Activated CD4-positive, alpha-beta T cell treated with anti-CD3 and anti-CD28 coated beads for 24 hours (primary cell): ENCODE results near the gene MAML2.

ENCODE experiments used
- DNase-seq, 2 donors: peaks; one replicate each; pipeline ENCODE4 v3.0.0-alpha.2; 2020; ENCODE audit warnings: low read depth in 2 of 2

MAML2 gene

DNA sequence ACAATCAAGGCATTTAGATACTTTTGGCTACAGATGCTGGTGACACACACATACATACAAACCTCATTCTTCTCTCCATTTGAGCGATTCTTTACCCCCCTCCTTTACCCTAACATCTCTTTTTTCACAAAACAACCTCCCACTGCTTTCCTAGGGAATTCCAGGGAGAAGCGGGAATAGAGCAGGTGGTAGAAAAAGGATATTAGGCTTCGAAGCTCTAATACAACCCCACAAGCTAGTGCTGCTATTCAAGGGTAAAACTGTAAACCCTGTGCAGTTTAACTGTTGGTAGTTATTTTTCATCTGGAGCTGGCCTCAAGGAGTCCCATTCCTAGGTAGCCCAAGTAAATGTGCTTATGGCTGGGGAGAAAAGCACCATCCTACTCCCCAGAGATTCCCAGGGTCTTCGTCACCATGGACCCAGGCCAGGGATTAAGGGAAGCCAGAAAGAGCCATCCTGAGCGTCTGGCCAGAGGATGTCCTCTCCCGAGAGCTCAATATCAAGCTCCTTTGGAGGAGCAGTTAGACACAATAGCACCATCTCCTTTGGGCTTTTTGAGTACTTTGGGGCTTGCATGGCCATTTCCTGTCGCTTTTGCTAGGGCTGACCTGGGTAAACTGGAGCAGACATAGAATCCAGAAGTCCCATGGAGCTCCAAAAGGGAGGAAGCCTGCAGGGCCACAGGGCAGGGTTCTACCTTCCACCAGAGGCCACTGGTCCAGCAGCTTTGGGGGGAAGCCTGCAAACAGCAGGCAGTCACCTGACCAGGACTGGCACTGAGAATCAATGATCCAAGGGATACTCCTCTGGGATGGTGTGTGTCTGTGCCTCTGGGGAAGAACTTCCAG is 3.1 kb downstream of the MAML2 start:
- no peak for DNase-seq

DNA sequence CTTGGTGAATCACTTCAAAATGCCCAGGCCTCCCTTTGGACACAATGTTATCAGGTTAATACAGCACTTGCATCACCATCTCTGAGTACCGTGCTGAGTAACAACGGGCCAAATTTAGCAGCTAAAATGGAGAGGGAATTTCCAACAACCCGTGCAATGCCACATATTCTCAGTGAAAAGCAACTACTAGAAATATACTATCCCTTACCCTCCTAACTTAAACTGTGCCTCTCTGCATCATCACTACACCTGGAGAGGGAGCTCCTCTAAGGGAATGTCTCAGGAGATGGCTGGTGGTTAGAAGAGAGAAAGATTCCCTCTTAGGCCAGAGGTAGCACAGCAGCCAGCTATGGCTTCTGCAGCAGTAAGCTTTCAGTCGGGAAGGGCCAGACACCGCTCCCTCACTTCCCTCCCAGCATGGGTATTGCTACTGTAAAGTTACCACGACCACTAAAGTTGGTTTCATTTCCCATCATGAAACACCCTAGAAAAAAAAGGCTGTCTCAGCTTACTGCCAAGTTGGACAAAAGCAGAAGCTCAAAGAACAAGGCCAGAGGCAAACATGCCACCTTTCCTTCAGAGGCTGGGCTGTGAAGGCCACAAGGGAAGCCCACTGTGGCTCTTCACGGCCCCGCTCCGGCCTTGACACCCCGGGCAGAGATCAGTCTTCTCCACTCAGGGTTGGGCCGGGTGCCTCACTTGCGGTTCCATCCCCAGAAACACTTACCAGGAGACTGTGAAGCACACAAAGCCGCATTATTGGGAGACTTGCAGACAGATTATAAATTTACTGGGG is 3.9 kb downstream of the MAML2 start:
- no peak for DNase-seq

DNA sequence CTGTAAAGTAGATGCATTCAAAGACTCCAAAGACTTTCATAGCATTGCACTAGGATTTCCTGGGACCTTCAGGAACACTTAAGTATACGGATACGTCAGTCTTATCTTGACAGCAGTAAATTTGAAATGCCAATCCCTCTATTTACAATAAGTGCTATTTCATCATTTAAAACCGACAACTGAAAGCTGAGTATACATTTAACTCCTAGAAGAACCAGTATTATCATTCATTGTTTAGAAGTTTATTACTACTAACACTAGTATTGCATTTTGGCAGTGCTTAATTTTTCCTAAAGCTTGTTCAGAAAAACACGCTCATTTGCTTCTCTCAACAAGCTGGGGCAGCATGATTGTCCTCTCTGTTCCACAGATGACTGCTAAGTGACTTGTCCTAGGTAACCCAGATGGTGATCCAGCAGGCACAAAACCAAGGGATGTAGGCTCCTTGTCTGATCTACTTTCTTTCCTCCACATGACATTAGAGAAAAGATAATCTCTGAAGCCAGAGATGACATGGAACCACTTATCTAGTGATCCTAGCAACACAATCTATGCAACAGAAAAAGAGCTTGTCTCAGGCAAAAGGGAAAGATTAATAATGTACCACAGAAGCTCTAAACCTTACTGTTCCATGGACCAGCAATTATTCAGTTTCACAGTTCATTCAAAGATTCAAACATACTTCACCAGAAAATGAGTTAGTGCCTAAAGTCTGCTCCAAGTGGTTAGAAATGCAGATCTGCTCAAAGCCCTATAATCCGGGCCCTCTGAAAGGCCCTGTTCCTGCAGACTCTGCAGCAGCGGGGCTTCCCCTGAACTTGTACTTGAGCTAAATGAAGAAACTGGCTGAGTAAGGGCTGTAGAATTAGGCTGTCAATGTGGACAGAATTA is 5.2 kb downstream of the MAML2 start:
- peak in 1 of 2 donors; percentile 39 for DNase-seq

DNA sequence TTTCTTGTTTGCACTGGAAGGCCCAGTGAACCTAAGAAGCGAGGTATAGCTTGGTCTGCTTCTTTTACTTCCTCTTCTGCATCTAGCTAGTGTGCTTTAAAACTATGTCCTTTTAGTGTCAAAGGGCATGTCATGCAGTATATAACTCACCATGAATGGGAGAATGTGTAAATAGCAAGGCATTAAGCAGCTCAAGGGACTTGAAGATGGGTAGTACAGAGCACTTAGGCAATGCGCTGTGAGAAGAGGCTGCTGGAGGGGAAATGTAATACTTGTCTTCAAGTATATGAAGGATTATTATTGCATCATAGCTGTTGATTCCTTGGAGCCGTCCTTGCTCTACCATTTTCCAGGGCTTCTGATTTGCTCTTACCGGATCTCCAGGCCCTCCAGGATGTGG is 7.6 kb downstream of the MAML2 start:
- no peak for DNase-seq

DNA sequence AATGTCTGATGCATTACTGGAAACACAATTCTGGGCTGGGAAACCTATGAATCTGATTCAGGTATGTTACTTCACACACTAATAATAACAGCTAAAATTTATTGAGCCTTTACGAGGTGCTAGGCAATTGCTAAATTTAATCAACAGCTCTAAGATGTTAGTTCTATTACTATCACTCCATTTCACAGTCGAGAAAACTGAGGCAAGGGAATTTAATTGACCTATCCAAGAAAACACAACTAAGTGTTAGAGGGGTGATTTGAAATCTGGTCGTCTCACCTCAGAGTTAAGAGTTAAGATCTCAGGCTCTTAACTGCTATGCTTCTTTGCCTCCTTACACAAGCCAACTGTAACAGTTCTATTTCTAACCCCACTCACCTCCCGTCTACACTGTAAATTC is 8.8 kb downstream of the MAML2 start:
- no peak for DNase-seq

DNA sequence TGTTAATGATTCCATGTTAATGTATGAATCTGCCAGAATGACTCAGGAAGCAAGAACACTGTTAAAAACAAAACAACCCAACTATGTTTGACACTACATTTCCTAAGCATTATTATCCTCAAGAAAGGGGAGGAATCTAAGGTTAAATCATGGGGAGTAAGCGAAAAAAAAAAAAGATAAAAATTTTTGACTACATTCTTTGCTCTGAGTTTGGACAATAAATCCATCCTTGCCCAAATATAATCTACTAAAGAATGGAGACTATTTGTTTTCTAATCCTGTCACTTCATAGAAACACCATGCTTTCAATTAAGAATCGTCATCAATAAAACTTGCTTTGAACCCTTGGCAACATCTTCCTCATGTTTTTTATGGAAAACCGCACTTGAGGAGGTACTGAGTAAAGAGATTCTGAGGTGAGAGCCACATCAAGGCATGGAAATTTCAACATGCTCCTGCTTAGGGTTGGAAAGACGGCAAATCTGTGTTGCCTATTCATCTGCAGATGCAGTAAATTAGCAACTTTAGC is 9.7 kb downstream of the MAML2 start:
- DNase-seq = no peak

DNA sequence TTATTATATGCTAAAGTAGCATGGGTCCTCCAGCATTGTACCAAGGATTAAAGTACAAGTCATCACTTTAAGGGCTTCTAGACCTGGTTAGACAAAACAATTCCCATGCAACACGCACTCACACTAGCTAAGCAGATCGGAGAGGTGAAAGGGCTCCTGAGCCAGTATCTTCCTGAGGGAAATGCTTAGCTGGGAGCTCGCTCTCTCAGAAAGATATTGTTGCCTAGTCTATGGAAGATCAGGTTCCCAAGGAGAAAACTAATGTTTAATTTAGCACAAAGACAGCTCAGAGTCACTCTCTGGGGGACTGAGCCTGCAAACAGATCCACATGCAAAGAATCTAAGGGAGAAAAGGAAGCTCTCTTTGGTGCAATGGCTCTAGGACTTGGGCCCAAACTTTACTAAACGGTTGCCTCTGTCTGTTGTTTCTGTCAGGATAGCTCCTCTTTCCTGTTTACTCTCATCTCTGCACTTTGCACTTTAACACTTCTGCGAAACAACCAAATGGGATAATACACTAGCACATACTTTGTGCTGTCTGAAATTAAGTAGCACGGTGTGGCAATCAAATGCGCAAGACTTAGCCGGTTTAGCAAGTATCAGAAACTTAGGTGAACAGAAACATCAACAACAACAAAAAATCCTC is 10.7 kb downstream of the MAML2 start:
- DNase-seq = no peak

DNA sequence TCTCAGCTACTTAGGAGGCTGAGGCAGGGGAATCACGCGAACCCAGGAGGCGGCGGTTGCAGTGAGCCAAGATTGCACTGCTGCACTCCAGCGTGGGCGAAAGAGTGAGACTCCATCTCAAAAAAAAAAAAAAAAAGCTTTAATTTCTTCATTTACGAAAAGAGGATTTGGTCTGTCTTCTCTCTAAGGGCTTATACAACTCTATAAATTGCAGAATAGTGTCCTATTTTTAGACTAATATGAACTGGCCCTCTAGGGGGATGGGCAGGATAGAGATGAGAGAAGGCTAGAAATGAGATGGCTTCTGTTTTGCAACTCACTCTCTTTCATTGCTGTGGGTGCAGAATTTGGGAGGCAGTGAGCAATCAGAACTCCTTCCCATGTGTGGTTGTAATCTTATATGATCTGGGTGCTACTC is 11.3 kb downstream of the MAML2 start:
- DNase-seq = no peak

DNA sequence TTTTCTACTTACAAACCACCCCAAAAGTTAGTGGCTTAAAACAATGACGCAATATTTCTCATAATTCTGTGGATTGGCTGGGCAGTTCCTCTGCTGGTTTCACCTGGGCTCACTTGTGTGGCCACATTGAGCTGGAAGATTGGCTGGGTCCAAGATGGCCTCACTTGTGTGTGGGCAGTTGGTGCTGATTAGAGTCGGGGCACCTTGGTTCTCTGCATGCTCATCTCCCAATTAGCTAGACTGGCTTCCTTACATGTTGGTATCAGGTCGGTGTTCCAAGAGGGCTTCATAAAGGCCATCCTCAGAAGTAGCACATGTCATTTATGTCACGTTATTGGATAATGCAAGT is 12.5 kb downstream of the MAML2 start:
- DNase-seq = no peak

DNA sequence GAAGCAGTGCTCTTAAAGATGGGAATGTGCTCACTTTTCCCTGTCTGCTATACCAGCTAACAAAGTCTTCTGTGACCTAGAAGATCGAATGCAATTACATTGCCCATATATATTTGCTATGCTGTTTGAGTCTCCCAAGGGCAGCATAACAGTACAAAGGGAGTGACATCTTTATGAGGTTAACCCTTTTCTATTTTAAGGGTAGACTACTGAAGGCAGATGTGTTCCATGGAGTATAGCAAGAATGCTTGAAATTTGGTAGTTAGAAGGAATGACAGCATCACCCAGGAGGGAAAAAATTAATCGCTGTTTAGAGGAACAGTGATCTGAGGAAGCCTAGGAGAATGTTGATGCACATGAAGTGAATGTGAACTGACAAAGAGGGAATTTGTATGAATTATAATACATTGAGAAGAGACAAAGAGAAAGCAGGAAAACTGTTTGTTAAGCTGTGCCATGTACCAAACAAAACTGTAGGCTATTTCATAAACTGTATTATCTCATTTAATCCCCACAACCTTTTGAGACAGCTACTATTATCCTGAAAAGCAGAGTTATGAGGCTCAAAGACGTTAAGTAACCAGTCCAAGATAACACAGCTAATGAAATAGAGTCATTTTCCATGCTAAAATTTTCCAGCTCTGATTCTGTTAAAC is 13.0 kb downstream of the MAML2 start:
- DNase-seq = no peak

DNA sequence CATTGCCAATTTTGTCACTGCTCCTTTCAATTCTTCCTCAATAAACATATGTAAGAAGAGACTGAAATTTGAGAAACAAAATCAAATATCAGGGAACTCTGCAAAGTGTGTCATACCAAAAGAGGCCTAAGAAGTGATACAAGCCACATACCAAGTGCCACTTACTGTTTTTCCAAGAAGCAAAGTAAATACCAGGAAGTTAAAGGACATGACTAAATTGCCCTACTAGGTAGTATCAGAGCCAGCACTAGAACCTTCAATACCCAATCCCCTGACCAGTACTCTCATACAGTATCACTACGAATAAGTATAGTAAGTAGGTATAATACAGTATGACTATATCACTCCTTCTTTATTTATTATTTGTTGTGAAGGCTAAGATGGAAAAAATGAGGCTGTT is 13.6 kb downstream of the MAML2 start:
- no peak for DNase-seq

DNA sequence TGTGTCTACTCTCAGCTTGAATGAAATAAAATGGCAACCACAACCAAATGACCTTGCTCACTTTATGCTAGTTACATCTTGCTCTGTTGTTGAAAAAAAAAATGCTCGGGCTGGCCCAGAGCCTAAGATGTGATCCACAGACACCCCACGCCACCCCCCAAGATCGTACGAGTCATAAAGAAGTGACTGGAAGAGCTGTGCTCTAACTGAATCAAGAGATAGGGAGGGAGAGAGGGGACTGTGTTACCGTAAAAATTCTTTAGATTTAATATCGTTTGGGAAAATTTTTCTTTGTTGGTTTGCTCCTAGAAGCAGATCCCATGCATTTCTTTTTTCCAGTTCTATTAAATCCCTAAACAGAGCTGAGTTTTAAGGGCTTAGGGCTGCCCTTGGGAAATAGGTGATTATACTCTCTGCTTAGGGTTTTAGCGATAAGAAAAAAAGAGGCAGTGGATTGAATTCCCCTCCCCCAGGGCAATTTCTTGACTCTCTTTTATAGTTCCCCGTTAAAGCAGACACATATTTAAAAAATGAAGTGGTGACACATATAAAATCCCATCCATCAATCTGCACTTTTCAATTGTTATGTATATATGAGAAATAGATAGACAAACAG is 14.5 kb downstream of the MAML2 start:
- DNase-seq = no peak

DNA sequence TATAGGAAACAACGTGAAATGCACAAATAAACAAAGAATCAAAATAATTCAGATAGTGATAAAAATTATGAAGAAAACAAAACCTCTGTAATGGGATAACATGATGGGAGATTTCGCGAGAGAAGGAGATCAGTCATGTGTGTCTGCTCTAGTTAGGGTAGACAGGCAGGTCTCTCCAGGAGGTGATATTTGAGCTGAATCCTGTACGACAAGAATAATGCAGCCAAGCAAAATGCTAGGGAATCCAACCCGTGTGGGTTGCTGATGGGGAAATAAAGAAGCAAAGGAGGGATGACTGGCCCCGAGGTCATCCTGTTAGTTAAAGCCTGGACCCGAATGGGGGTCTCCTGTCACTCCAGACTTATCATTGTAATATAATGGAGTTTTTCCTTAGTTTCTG is 16.0 kb downstream of the MAML2 start:
- no peak for DNase-seq

DNA sequence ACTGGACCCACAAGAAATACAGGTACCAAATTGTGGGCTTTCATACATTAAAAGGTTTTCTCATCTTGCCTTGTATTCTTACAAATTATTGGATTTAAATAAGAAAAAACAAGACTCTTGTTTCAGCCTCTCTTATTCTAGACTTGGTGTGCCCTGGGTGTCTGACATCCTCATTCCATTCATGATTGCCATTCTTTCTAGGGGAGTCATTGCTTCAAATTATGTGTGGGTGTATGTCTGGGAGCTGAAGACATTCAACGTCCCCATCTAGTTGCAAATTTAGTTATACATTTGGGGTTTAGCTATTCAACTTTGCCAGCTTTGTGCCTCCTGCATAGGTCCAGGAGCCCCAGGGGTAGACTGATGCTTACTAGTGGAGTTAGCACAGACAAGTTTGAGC is 18.1 kb downstream of the MAML2 start:
- no peak for DNase-seq

DNA sequence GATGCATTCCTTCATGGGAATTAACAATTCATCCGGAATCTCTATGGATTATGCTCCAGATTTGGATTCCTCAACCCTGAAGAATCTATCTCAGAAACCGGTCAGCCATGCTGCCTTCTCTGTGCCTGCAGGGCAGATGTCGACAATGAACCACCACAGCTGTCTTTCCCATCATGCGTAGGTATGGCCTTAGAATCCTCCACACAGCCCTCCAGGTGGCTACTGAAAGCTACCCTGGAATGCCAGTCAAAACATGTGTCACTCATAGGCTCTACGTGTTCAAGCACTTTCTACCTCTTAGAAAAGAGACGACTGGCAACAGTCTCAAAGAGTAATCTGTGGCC is 19.4 kb downstream of the MAML2 start:
- DNase-seq = no peak

DNA sequence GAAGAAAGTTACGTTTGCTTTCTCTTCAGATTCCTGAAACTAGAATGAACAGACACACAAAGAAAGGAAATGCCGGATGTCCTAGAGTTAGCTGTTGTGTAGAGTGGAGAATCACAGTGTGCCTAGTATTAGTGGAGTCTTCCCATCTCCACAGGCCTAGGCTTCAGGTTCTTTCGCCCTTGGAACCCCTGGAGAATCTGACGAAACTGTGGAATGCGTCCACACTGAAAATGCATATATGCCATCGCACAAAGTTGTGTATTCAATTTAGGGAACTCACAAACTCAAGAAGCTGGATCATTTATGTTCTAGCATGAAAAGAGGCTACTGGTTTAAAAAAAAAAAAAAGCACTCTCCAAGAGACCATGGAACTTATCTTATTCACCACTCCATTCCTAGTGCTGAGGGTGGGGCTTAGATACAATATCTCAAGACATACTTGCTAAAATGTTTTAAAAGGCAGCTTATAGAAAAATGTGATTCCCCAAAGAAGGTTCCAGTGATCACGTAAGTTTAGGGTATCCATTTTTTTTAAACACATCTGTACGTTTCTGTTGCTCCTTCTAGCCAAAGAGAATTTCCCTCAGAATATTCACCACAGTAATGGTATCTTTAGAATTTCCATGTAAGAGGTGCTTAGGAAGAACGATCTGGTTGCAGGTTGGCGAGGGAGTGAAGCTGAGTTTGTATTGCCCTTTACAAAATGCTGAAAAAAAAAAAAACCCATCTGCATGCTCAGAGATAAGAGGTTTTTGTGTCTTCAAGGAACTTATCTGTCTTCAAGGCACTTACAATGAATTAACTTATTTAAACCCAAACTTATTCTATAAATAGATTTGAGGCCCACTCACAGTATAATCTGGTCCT is 20.0 kb downstream of the MAML2 start:
- no peak for DNase-seq

DNA sequence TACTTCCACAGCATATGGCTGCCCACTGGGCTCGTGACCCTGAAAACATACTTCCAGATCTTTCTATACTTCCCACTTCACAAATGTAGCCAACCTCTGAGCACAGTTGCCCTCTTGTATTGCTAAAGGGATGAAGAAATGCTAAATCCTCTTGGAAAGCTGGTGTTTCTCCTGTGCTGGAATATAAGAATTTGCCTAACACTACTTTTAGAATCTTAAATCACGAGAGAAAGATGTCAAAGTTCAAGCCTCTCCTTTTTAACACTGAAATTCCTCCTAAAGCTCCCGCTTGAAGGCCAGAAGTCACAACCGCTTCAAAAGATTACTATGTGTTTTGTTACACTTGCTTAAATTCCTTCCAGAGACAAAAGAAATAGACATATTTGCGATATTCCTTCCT is 21.9 kb downstream of the MAML2 start:
- no peak for DNase-seq

DNA sequence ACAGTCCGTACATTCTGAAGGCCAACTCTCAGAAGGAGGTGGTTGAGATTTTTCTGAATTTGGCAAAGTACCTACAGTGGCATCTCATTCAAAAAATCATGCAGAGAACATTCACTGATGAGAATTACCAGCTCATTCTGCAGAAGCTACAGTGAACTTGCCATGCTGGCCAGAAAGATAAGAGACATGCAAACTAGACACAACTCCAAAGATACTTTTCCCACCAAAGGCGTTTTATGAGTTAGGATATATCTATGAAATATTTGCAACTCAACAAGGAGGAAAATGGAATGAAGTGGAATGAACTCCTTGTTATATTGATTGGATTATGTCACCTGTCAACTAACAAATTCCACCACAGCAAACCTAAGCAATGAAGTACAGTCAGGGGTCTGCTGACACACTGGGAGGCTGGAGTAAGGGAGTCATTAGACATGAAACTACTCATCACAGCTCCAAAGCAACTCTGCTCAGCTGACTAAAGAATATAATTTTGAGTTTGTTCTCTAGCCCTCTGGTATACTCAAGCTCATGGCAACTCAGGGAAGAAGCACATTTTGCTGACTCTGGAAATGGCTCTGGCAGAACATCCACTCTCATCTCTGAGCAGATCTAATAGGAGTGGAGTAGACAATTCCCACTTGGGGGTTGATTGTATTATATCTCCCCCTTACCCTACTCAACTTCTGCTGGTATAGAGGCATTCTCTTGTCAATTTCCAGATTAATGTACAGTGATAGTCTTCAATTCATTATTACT is 22.9 kb downstream of the MAML2 start:
- DNase-seq = no peak

DNA sequence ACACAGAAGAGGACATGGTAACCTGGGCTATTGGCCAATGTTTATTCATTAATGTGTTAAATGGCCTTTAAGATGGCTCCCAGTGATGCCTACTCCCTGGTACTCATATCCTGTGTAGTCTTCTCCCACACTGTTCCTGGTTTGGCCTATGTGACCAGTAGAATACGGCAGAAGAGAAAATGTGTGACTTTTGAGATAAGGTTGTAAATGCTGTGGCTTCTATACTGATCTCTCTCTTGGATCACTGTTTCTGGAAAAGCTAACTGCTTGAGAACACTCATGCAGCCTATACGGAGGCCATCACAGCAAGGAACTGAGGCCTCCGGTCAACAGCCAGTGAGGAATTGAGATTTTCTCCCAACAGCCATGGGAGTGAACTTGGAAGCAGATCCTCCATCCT is 24.1 kb downstream of the MAML2 start:
- DNase-seq = no peak
